BJ (cell line): ENCODE data around the gene MYO5A. TPM values are rescaled to one million over a fixed set of nuclear protein-coding genes. Genes with fewer than 3 reads are reported as not detected.

Source experiments
- CTCF ChIA-PET: fragments of 350-600 bp; formaldehyde crosslinking; extraction: SDS; loops from one replicate; lab custom pipeline; 2021; ENCODE audit warnings: antibody characterized with exemption, inconsistent platforms; lab: Yijun Ruan, JAX
- POLR2A ChIA-PET: fragments of 300-600 bp; sonication (Branson Sonifier 250); formaldehyde crosslinking; extraction: SDS; loops from one replicate; lab custom pipeline; 2021; ENCODE audit warnings: antibody characterized with exemption; lab: Charles Lee
- DNase-seq: peaks from one replicate; pipeline ENCODE4 v3.0.0-alpha.2; 2011; ENCODE audit warnings: low read depth
- H3K27me3 ChIP-seq: 2 replicates; pipeline ENCODE4 v1.6.0; 2011; ENCODE audit warnings: low read length; ENCODE audit not compliant: control insufficient read depth, insufficient read depth
- H3K36me3 ChIP-seq: 2 replicates; pipeline ENCODE4 v1.5.1; 2011; ENCODE audit warnings: low read length; ENCODE audit not compliant: control insufficient read depth, insufficient read depth
- H3K4me3 ChIP-seq: 2 replicates; pipeline ENCODE4 v1.5.1; 2011; ENCODE audit warnings: low read depth, mild to moderate bottlenecking, control low read depth, low read length
- CTCF ChIP-seq: IDR thresholded peaks from 2 replicates; pipeline ENCODE4 v1.5.1; 2011; ENCODE audit warnings: low read depth, mild to moderate bottlenecking, control low read depth, inconsistent platforms, low read length, moderate library complexity; ENCODE audit not compliant: insufficient read depth
- polyA plus RNA-seq: library from polyadenylated mRNA; depleted of rRNA; stranded (reverse); fragments of >200 nt; gene quantifications from 2 replicates; pipeline ENCODE4 v1.2.3, GENCODE V29; 2011

MYO5A gene
- polyA plus RNA-seq, 1 experiment = 38.3 TPM

- Histone ChIP-seq H3K4me3 (no peak overlapping the region), H3K36me3 (no peaks in the 10 kb centered on the region), H3K27me3 (peaks cover 16% of the 10 kb centered on the region)
- CTCF ChIA-PET = no interaction called here
- POLR2A ChIA-PET = no interaction called here
- no peak for TF ChIP-seq CTCF
- DNase-seq = no peak
Observed at GRCh38 chr15:52290800-52291199, 237.9 kb downstream of the MYO5A start.

- no peak for DNase-seq
- POLR2A ChIA-PET = no interaction called here
- H3K4me3 ChIP-seq = no peak overlapping the region
- no peaks in the 10 kb centered on the region for H3K36me3 ChIP-seq
- peaks cover 16% of the 10 kb centered on the region for H3K27me3 ChIP-seq
- CTCF ChIA-PET = no interaction called here
- no peak for TF ChIP-seq CTCF
Observed at GRCh38 chr15:52290329-52290728, 238.4 kb downstream of the MYO5A start.

- TF ChIP-seq CTCF = no peak
- CTCF ChIA-PET = no interaction called here
- POLR2A ChIA-PET = no interaction called here
Observed at GRCh38 chr15:52289629-52290081, 239.0 kb downstream of the MYO5A start.

GRCh38 chr15:52288986-52289385, 239.7 kb downstream of the MYO5A start:
- ChIA-PET CTCF (interaction anchor here (1.1 to 1.2 kb wide), 2 partner anchors 32 to 445 kb away, joined by 4 to 6 read pairs; no protein-coding TSS in a partner anchor), POLR2A (no interaction called here)
- TF ChIP-seq CTCF = no peak
- H3K4me3 ChIP-seq = no peak overlapping the region
- H3K27me3 ChIP-seq = peaks cover 7% of the 10 kb centered on the region
- DNase-seq = no peak
- H3K36me3 ChIP-seq = no peaks in the 10 kb centered on the region

More at GRCh38 chr15:52289629-52290081, 239.0 kb downstream of the MYO5A start:
- no peak for DNase-seq
- Histone ChIP-seq H3K4me3 (no peak overlapping the region), H3K36me3 (no peaks in the 10 kb centered on the region), H3K27me3 (peaks cover 10% of the 10 kb centered on the region)

GRCh38 chr15:52288051-52288942, 240.4 kb downstream of the MYO5A start:
- Histone ChIP-seq H3K4me3 (no peak overlapping the region), H3K27me3 (peaks cover 5% of the 10 kb centered on the region), H3K36me3 (no peaks in the 10 kb centered on the region)
- ChIA-PET CTCF (interaction anchor here (1.1 to 1.2 kb wide), 2 partner anchors 31 to 446 kb away, joined by 4 to 6 read pairs; no protein-coding TSS in a partner anchor), POLR2A (no interaction called here)
- DNase-seq = no peak
- no peak for TF ChIP-seq CTCF
